Panc1 (cell line): ENCODE measurements around the gene FUBP3.

Experiments used
- CTCF ChIP-seq: fragments of 450-650 bp; IDR thresholded peaks from 2 replicates; pipeline ENCODE4 v1.5.1; 2017; ENCODE audit warnings: mild to moderate bottlenecking
- POLR2AphosphoS5 ChIP-seq: IDR thresholded peaks from 2 replicates; pipeline ENCODE4 v1.6.1; 2012; ENCODE audit warnings: mild to moderate bottlenecking, low read depth, low read length, moderate library complexity
- SIN3A ChIP-seq: IDR thresholded peaks from 2 replicates; pipeline ENCODE4 v1.6.1; 2012; ENCODE audit warnings: low read depth, mild to moderate bottlenecking, low read length, moderate library complexity, borderline replicate concordance; ENCODE audit not compliant: insufficient read depth
- TCF7L2 ChIP-seq: IDR thresholded peaks from 2 replicates; pipeline ENCODE4 v1.6.1; 2011; ENCODE audit warnings: mild to moderate bottlenecking, low read depth, low read length, inconsistent platforms
- TF ChIP-seq, protein P1 (sequence below), 2 experiments: IDR thresholded peaks; 2 replicates each; pipeline ENCODE4 v1.6.1; 2011 to 2012; ENCODE audit warnings: low read depth in 2 of 2, control low read depth in 1 of 2, low read length in 1 of 2, mild to moderate bottlenecking in 1 of 2, moderate library complexity in 1 of 2; ENCODE audit not compliant: insufficient read depth in 1 of 2

GRCh38 chr9:130669965-130670364 is 90.6 kb downstream of the FUBP3 start:
- TF ChIP-seq CTCF (no peak), POLR2AphosphoS5 (no peak), SIN3A (no peak), TCF7L2 (no peak)
- TF ChIP-seq, protein P1, sequence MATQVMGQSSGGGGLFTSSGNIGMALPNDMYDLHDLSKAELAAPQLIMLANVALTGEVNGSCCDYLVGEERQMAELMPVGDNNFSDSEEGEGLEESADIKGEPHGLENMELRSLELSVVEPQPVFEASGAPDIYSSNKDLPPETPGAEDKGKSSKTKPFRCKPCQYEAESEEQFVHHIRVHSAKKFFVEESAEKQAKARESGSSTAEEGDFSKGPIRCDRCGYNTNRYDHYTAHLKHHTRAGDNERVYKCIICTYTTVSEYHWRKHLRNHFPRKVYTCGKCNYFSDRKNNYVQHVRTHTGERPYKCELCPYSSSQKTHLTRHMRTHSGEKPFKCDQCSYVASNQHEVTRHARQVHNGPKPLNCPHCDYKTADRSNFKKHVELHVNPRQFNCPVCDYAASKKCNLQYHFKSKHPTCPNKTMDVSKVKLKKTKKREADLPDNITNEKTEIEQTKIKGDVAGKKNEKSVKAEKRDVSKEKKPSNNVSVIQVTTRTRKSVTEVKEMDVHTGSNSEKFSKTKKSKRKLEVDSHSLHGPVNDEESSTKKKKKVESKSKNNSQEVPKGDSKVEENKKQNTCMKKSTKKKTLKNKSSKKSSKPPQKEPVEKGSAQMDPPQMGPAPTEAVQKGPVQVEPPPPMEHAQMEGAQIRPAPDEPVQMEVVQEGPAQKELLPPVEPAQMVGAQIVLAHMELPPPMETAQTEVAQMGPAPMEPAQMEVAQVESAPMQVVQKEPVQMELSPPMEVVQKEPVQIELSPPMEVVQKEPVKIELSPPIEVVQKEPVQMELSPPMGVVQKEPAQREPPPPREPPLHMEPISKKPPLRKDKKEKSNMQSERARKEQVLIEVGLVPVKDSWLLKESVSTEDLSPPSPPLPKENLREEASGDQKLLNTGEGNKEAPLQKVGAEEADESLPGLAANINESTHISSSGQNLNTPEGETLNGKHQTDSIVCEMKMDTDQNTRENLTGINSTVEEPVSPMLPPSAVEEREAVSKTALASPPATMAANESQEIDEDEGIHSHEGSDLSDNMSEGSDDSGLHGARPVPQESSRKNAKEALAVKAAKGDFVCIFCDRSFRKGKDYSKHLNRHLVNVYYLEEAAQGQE (IDR thresholded peaks at IDR 0.05; ENCODE audit: insufficient read depth in 1 of 2, low read depth in 2 of 2, low read length in 1 of 2): no peak
